Osteoblast (primary cell): ENCODE results near the gene SORCS2. TPM values are rescaled to one million over a fixed set of nuclear protein-coding genes. Genes with fewer than 3 reads are reported as not detected.

Experiments used
- DNase-seq: peaks from one replicate; pipeline ENCODE4 v3.0.0; 2011; ENCODE audit warnings: low spot score, mixed read lengths; ENCODE audit not compliant: insufficient read length; ENCODE audit errors: missing footprints
- H2AFZ ChIP-seq: 2 replicates; pipeline ENCODE4 v1.6.0; 2011; ENCODE audit warnings: mild to moderate bottlenecking, low read length
- H3K27ac ChIP-seq: 2 replicates; pipeline ENCODE4 v1.5.1; 2011; ENCODE audit warnings: mild to moderate bottlenecking, low read depth, low read length, moderate library complexity
- H3K27me3 ChIP-seq: 2 replicates; pipeline ENCODE4 v1.6.0; 2012; ENCODE audit warnings: mild to moderate bottlenecking, control low read depth, inconsistent platforms, low read length, moderate library complexity; ENCODE audit not compliant: insufficient read depth
- H3K36me3 ChIP-seq: 2 replicates; pipeline ENCODE4 v1.5.1; 2011; ENCODE audit warnings: mild to moderate bottlenecking, low read length, control low read depth, moderate library complexity; ENCODE audit not compliant: insufficient read depth
- H3K4me1 ChIP-seq: 2 replicates; pipeline ENCODE4 v1.5.1; 2011; ENCODE audit warnings: mild to moderate bottlenecking, low read length, control low read depth, moderate library complexity; ENCODE audit not compliant: insufficient read depth
- H3K4me2 ChIP-seq: 2 replicates; pipeline ENCODE4 v1.6.0; 2011; ENCODE audit warnings: mild to moderate bottlenecking, low read length; ENCODE audit not compliant: insufficient read depth
- H3K4me3 ChIP-seq: fragments of 200-600 bp; sonication (generic); 3 replicates; pipeline ENCODE4 v1.5.1; 2012; ENCODE audit warnings: mild to moderate bottlenecking, low read length, inconsistent platforms; ENCODE audit not compliant: insufficient read depth
- H3K79me2 ChIP-seq: 2 replicates; pipeline ENCODE4 v1.6.0; 2012; ENCODE audit warnings: mild to moderate bottlenecking, low read length, control low read depth, inconsistent platforms; ENCODE audit not compliant: insufficient read depth
- H3K9me3 ChIP-seq: 2 replicates; pipeline ENCODE4 v1.5.1; 2011; ENCODE audit warnings: low read depth, low read length, control low read depth
- H4K20me1 ChIP-seq: 2 replicates; pipeline ENCODE4 v1.6.0; 2012; ENCODE audit warnings: mild to moderate bottlenecking, low read length, control low read depth; ENCODE audit not compliant: insufficient read depth
- total RNA-seq: library from RNA; depleted of rRNA; stranded (reverse); fragments of >200 nt; gene quantifications from 2 replicates; pipeline ENCODE4 v1.2.3, GENCODE V29; 2012
- TF ChIP-seq, protein P1 (sequence below): IDR thresholded peaks from 2 replicates; pipeline ENCODE4 v1.5.1; 2011; ENCODE audit warnings: mild to moderate bottlenecking, low read depth, low read length, moderate library complexity; ENCODE audit errors: extremely low read depth

The SORCS2 gene
- total RNA-seq, 1 donor = 9.0 TPM

DNA sequence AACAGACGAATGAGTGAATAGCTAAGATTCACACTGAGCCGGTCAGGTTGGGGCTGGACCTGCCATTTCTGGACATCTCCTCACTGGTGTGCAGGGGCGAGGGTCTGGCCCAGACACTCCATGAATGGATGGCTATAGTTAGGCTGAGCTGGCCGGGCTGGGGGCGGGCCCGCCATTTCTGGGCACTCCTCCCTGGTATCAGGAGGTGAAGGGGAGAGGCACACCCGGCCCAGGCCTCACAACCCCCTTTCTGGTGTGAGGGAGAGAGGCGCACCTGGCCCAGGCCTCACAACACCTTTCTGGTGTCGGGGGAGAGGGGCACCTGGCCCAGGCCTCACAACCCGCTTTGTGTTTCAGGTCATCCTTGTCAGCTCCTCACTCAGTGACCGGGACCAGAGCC is 445.6 kb downstream of the SORCS2 start:
- Histone ChIP-seq H3K79me2 (no peaks in the 10 kb centered on the region), H3K4me3 (no peak overlapping the region), H3K9me3 (no peaks in the 10 kb centered on the region), H3K27me3 (peaks cover 10% of the 10 kb centered on the region), H3K4me2 (no peak overlapping the region), H2AFZ (no peak overlapping the region), H3K36me3 (no peaks in the 10 kb centered on the region), H3K27ac (no peak overlapping the region), H4K20me1 (no peaks in the 10 kb centered on the region), H3K4me1 (no peaks in the 10 kb centered on the region)
- DNase-seq = peak; percentile 34
- TF ChIP-seq, protein P1, sequence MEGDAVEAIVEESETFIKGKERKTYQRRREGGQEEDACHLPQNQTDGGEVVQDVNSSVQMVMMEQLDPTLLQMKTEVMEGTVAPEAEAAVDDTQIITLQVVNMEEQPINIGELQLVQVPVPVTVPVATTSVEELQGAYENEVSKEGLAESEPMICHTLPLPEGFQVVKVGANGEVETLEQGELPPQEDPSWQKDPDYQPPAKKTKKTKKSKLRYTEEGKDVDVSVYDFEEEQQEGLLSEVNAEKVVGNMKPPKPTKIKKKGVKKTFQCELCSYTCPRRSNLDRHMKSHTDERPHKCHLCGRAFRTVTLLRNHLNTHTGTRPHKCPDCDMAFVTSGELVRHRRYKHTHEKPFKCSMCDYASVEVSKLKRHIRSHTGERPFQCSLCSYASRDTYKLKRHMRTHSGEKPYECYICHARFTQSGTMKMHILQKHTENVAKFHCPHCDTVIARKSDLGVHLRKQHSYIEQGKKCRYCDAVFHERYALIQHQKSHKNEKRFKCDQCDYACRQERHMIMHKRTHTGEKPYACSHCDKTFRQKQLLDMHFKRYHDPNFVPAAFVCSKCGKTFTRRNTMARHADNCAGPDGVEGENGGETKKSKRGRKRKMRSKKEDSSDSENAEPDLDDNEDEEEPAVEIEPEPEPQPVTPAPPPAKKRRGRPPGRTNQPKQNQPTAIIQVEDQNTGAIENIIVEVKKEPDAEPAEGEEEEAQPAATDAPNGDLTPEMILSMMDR = no peak

- no peaks in the 10 kb centered on the region for H3K79me2 ChIP-seq
- H4K20me1 ChIP-seq = no peaks in the 10 kb centered on the region
- TF ChIP-seq, protein P1 = no peak
- H2AFZ ChIP-seq = no peak overlapping the region
- no peak overlapping the region for H3K4me2 ChIP-seq
- DNase-seq = peak; percentile 32
- H3K27me3 ChIP-seq = peaks cover 13% of the 10 kb centered on the region
- no peaks in the 10 kb centered on the region for H3K4me1 ChIP-seq
- no peaks in the 10 kb centered on the region for H3K36me3 ChIP-seq
- H3K27ac ChIP-seq = no peak overlapping the region
- no peak overlapping the region for H3K4me3 ChIP-seq
- no peaks in the 10 kb centered on the region for H3K9me3 ChIP-seq
Measured at GRCh38 chr4:7638489-7638888, 446.2 kb downstream of the SORCS2 start.

DNA sequence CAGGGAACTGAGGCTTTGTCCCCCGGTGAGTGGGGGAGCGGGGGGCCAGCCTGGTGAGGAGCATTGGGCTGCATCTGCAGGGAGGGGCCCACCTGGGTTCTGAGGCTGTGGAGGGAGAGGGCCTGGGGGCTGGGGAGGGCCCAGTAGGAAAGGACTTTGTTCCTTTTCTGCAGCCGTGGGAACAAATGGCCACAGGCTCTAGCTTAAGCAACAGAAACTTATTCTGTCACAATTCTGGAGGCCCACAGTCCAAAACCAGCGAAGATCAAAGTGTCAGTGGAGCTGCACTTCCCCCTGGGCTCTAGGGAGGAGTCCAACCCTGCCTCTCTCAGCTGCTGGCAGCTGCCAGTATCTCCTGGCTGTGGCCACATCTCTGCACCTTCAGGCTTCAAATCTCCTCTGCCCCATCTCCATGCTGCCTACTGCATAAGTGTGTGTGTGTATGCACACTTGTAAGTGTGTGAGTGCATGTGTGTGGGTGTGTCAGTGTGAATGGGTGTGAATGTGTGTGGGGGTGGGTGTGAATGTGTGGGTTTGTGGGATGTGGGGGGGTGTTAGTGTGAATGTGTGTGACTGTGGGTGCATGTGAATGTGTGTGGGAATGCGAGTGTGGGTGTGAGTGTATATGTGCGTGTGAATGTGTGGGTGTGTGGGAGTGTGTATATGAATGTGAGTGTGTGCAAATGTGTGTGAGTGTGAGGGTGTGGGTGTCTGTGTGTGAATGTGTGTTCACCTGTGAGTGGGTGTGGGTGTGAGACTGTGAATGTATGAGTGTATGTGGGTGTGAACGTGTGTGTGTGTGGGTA is 446.8 kb downstream of the SORCS2 start:
- peak; percentile 41 for DNase-seq
- TF ChIP-seq, protein P1 = no peak
- Histone ChIP-seq H3K4me1 (no peaks in the 10 kb centered on the region), H3K9me3 (no peaks in the 10 kb centered on the region), H3K4me2 (no peak overlapping the region), H3K36me3 (no peaks in the 10 kb centered on the region), H2AFZ (no peak overlapping the region), H3K27me3 (peaks cover 13% of the 10 kb centered on the region), H4K20me1 (no peaks in the 10 kb centered on the region), H3K79me2 (no peaks in the 10 kb centered on the region), H3K4me3 (no peak overlapping the region), H3K27ac (no peak overlapping the region)

GRCh38 chr4:7640136-7640535 is 447.8 kb downstream of the SORCS2 start:
- H3K4me1 ChIP-seq = no peaks in the 10 kb centered on the region
- no peak overlapping the region for H3K4me3 ChIP-seq
- H3K27me3 ChIP-seq = peaks cover 13% of the 10 kb centered on the region
- H3K9me3 ChIP-seq = no peaks in the 10 kb centered on the region
- TF ChIP-seq, protein P1 = no peak
- H3K4me2 ChIP-seq = no peak overlapping the region
- H3K36me3 ChIP-seq = no peaks in the 10 kb centered on the region
- no peak overlapping the region for H2AFZ ChIP-seq
- no peak for DNase-seq
- no peaks in the 10 kb centered on the region for H3K79me2 ChIP-seq
- H3K27ac ChIP-seq = no peak overlapping the region
- H4K20me1 ChIP-seq = no peaks in the 10 kb centered on the region
